ENCODE data around the gene RORC. TPM values are rescaled to one million over a fixed set of nuclear protein-coding genes. Genes with fewer than 3 reads are reported as not detected.

RORC gene
- total RNA-seq = 0.12 TPM in 1 of 2 replicates, not detected in the other

DNA sequence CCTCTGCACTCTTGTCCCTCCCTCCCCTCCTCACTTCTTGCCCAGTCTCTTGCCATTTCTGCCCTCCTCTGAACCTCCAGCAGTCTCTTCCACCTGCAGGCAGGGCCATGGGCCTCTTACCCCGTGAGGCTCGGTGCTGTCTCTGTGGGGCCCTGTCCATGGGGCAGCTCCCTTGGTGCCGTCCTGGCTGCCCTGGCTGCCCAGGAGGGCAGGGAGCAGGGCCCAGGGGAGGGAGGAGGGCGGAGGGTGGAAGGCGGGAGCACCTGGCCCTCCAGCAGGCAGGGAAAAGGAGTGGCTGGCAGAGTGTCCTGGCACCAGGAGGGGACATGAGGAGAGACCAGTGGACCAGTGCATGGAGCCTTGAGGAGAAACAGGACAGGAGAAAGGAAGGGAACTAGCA lies at the start of gene RORC:
Gene RORC (minus strand): TSS at position 198 of the 400 bp plus-strand sequence. CDS start 38 bp downstream, at position 160.

GRCh38 chr1:151853411-151853943 lies 21.9 kb upstream of the RORC start, which contains the start of gene THEM5:
TSS of gene THEM5 (minus strand) at chr1:151853712. CDS start at chr1:151853565, 147 bp downstream.

GRCh38 chr1:151839457-151840403 lies 8.1 kb upstream of the RORC start, which contains the start of gene C2CD4D:
TSS of gene C2CD4D (minus strand) at chr1:151839820. CDS start at chr1:151838989, 831 bp downstream.

DNA sequence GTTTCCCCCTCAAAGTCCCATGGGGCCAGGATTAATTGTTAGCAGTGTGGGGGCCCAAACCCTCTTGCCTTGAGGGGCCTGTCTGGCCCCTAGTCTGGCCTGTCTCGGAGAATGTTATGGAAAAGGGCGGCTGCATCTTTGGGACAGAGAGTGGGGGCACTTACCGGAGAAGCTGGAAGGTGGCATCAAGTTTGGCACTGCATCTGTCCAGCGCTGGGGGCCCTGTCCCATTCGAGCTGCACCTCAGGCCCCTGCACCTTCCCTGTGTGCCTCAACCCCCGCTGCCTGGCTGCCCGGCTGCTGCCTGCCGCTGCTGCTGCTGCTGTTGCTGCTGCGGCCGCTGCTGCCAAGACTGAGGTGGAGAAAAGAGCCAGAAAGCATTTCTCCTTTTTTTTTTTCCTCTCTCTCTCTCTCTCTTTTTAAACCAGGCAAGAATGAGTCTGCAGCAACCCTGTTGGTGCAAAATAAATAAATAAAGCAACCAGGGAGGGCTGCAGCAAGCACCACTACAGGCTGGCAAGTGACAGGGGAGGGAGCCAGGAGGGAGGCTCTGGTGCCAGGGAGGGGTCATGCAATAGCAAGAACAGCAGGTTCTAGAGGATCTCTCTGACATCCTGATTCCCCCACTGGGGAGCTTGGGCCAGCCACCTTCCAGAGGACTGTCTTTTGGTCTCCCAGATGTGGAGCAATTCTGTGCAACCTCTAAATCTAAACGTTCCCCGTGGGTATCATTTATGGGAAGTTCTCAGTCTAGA lies 26.4 kb downstream of the RORC start, which contains the start of gene LINGO4:
Gene LINGO4 (minus strand): TSS at position 354 of the 755 bp plus-strand sequence. CDS start 2,715 bp downstream, outside the sequence.

GRCh38 chr1:151790071-151790939 lies 41.3 kb downstream of the RORC start, which contains the start of gene TDRKH:
TSS of gene TDRKH (minus strand) at chr1:151790500. CDS start at chr1:151783022, 7,478 bp downstream.

GRCh38 chr1:151762941-151763921 lies 68.4 kb downstream of the RORC start, which contains the start of gene MRPL9:
TSS of gene MRPL9 (minus strand) at chr1:151763496. CDS start at chr1:151763479, 17 bp downstream.

Small RNA genes within 50 kb of the gene (small RNA-seq; reads per million reads assigned to genes)
- gene RF00019 = not detected

Other genes starting within 250 kb of the RORC start
- gene SNX27, start 219.8 kb downstream of the RORC start, total RNA-seq = 27.3 and 28.7 TPM in 2 replicates
- not detected in 2 replicates for gene CELF3, start 115.0 kb downstream of the RORC start, total RNA-seq
- not detected in 2 replicates for gene RIIAD1, start 110.3 kb downstream of the RORC start, total RNA-seq
- gene MRPL9, start 68.3 kb downstream of the RORC start, total RNA-seq = 55.8 and 56.3 TPM in 2 replicates
- gene TDRKH, start 41.3 kb downstream of the RORC start, total RNA-seq = 1.9 TPM in 2 replicates
- not detected in 2 replicates for gene LINGO4, start 26.4 kb downstream of the RORC start, total RNA-seq
- not detected in 2 replicates for gene C2CD4D, start 8.0 kb upstream of the RORC start, total RNA-seq
- not detected in 2 replicates for gene THEM5, start 21.9 kb upstream of the RORC start, total RNA-seq
- gene THEM4, start 77.7 kb upstream of the RORC start, total RNA-seq = 11.4 and 11.7 TPM in 2 replicates
- gene S100A10, start 162.1 kb upstream of the RORC start, total RNA-seq = 54.0 and 87.7 TPM in 2 replicates
- gene S100A11, start 205.2 kb upstream of the RORC start, total RNA-seq = 138 and 180 TPM in 2 replicates